ENCODE results near the gene FNTB. TPM values are rescaled to one million over a fixed set of nuclear protein-coding genes. Genes with fewer than 3 reads are reported as not detected.

Gene FNTB
- total RNA-seq, 1 experiment from 2014 or later, result 26.7 TPM

GRCh38 chr14:64944861-64945260 is 41.8 kb upstream of the FNTB start:
- DNase-seq (ENCODE audit: low read depth, low spot score) (no peak), ATAC-seq (no peak)
- Histone ChIP-seq H3K9me2 (ENCODE audit: insufficient read depth) (no peaks in the 10 kb centered on the region), H3K27me3 (ENCODE audit: insufficient read depth, low read length) (no peaks in the 10 kb centered on the region), H2AFZ (ENCODE audit: low read depth, low read length, poor library complexity, severe bottlenecking) (no peak overlapping the region), H3K4me1 (ENCODE audit: control insufficient read depth in 1 of 2, insufficient read depth in 2 of 2, low read length in 2 of 2) (no peaks in the 10 kb centered on the region), H3K27ac (ENCODE audit: low read depth, low read length) (no peak overlapping the region), H3K9me3 (ENCODE audit: control insufficient read depth in 1 of 2, insufficient read depth in 1 of 2, low read depth in 1 of 2, low read length in 2 of 2) (no peaks in the 10 kb centered on the region), H3K4me3 (replicated peaks in 1 of 2; ENCODE audit: low read depth in 1 of 2, low read length in 2 of 2) (no peak overlapping the region), H3K9ac (ENCODE audit: low read length) (no peak overlapping the region), H3K79me2 (ENCODE audit: insufficient read depth, low read length) (no peaks in the 10 kb centered on the region), H3K36me3 (ENCODE audit: control insufficient read depth in 1 of 2, insufficient read depth in 2 of 2, low read length in 2 of 2) (no peaks in the 10 kb centered on the region), H4K20me1 (ENCODE audit: insufficient read depth) (no peaks in the 10 kb centered on the region), H3K4me2 (ENCODE audit: low read length) (no peak overlapping the region)
- BruUV-seq (replicated peaks), result no TSS peak
- CTCF ChIA-PET, result no interaction called here
- POLR2A ChIA-PET, result no interaction called here
- TF ChIP-seq MAX (IDR thresholded peaks at IDR 0.05), result no peak
- TF ChIP-seq YY1 (IDR thresholded peaks at IDR 0.05; ENCODE audit: extremely low read depth, insufficient replicate concordance, low read depth, low read length), result no peak
- RAD21 ChIA-PET (ENCODE audit: low non-redundant PET in 1 of 2, low total read pairs in 2 of 2, uncharacterized antibody in 2 of 2, unreplicated experiment in 2 of 2), result no interaction called here
- intact Hi-C loops (cut with micrococcal nuclease), result no loop called here

- Histone ChIP-seq H3K4me3 (replicated peaks in 1 of 2; ENCODE audit: low read depth in 1 of 2, low read length in 2 of 2) (no peak overlapping the region), H3K9ac (ENCODE audit: low read length) (no peak overlapping the region), H3K9me2 (ENCODE audit: insufficient read depth) (no peaks in the 10 kb centered on the region), H3K36me3 (ENCODE audit: control insufficient read depth in 1 of 2, insufficient read depth in 2 of 2, low read length in 2 of 2) (no peaks in the 10 kb centered on the region), H3K79me2 (ENCODE audit: insufficient read depth, low read length) (no peaks in the 10 kb centered on the region), H3K4me2 (ENCODE audit: low read length) (no peak overlapping the region), H4K20me1 (ENCODE audit: insufficient read depth) (no peaks in the 10 kb centered on the region), H3K27ac (ENCODE audit: low read depth, low read length) (no peak overlapping the region), H3K27me3 (ENCODE audit: insufficient read depth, low read length) (no peaks in the 10 kb centered on the region), H3K9me3 (ENCODE audit: control insufficient read depth in 1 of 2, insufficient read depth in 1 of 2, low read depth in 1 of 2, low read length in 2 of 2) (no peaks in the 10 kb centered on the region), H3K4me1 (ENCODE audit: control insufficient read depth in 1 of 2, insufficient read depth in 2 of 2, low read length in 2 of 2) (no peaks in the 10 kb centered on the region), H2AFZ (ENCODE audit: low read depth, low read length, poor library complexity, severe bottlenecking) (no peak overlapping the region)
- no peak for DNase-seq (ENCODE audit: low read depth, low spot score)
- ChIA-PET CTCF (no interaction called here), RAD21 (ENCODE audit: low non-redundant PET in 1 of 2, low total read pairs in 2 of 2, uncharacterized antibody in 2 of 2, unreplicated experiment in 2 of 2) (no interaction called here), POLR2A (no interaction called here)
- no TSS peak for BruUV-seq (replicated peaks)
- ATAC-seq, result no peak
- TF ChIP-seq FOSL1 (IDR thresholded peaks at IDR 0.05; ENCODE audit: low read depth), result no peak
- no peak for TF ChIP-seq MAX (IDR thresholded peaks at IDR 0.05)
- TF ChIP-seq CEBPB (IDR thresholded peaks at IDR 0.05; ENCODE audit: low read depth), result no peak
- intact Hi-C loops (cut with micrococcal nuclease), result no loop called here
Measured at GRCh38 chr14:64945431-64946178, 41.1 kb upstream of the FNTB start.
